GM10847 (cell line): ENCODE measurements around the gene LEFTY1.

Experiments used
- POLR2A ChIP-seq: IDR thresholded peaks from 2 replicates; pipeline ENCODE4 v1.6.1; 2011; ENCODE audit not compliant: insufficient read length; ENCODE audit errors: extremely low read depth

LEFTY1 gene

DNA sequence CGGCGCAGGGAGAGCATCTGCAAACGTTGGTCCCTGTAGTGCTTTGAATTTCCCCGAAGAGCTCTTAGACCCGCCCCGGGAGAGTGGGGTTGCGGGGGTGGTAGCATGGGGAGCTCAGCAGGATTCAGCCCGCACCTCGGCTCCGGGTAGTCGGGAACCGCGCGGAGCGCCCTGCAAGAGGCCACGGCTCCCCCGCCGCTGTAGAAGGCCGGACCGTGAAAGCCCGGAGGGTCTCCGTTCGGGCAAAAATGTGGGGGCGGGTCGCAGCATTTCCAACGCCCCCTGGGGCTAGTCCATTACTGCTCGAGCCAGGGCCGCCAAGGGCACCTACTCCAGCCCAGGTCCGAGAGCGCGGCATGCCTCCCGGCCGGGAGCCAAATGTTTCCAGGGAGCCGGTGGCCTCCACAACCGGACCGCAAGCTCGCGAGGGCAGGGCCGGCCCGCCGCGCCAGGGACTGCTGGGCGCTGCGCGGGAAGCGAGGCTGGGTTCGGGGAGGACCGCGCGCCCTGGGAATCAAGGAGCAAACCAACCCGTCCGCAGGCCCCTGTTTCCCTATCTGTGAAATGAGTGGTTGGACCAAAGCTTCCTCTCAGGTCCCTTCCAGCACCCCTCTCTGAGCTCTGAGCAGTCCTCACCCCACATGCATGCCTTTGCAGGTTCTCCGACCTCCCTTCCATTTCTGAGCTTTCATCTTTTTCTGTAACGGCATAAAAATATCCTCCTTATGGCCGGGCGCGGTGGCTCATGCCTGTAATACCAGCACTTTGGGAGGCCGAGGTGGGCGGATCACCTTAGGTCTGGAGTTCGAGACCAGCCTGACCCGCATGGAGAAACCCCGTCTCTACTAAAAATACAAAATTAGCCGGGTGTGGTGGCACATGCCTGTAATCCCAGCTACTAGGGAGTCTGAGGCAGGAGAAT, 6.0 kb downstream of the LEFTY1 start:
- no peak for TF ChIP-seq POLR2A

DNA sequence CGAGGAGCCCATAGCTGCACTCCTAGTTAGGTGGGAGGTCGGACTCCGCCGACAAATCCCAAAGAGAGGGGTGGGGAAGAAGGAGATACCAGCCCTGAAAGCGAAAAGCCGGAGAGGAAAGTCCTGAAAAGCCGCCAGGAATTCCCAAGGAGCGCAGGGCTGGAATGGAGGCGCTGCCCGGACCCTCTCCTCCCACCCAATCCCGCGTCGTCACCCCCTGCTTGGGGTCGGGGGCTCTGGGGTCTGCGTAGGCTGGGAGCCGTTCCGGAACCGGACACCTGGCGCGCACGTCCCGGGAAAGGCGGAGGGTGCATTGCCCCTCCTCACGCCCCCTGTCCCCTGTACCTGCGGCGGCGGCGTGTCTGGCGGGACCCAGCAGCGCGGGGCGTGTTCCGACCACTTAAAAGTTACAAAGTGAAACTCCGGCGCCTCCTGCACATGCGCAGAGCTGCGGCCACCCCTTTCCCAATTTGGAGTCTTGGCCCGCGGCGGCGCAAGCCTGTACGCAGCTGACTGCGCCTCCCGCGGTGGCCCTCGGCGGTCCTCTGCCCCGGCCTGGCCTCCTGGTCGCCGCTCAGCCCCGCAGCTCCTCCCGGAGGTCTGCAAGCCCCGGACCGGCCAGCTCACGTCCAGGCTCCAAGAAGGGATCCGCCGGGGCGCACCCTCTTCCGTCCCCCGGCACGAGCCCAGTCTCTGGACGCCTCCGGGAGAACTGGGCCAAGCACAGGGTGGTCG, 6.8 kb downstream of the LEFTY1 start, which contains the start of gene TMEM63A:
Gene TMEM63A (minus strand): TSS at position 422 of the 735 bp plus-strand sequence. CDS start 4,800 bp downstream, outside the sequence.
- TF ChIP-seq POLR2A, result peak; percentile 79

GRCh38 chr1:225881081-225881958, 7.6 kb downstream of the LEFTY1 start:
- no peak for TF ChIP-seq POLR2A

- no peak for TF ChIP-seq POLR2A
Measured at GRCh38 chr1:225880636-225881035, 8.3 kb downstream of the LEFTY1 start.

DNA sequence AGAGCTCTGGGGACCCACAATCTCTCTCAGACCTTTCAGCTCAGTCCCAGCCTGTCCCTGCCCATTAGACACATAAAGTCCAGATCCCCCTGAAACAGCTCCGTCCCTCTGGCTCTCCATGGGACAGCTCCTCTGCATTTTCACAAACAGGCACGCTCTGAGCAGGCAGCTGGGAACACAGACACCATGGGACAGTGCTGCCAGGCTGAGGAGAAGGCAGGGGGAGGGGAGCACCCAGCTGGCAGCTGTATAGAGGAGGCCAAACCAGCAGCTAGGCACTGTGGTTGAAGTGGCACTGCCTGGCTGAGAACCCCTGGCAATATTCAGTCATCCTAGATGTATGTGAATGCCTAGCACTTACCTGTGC, 8.7 kb downstream of the LEFTY1 start:
- TF ChIP-seq POLR2A, result no peak

GRCh38 chr1:225879521-225880221, 9.3 kb downstream of the LEFTY1 start:
- TF ChIP-seq POLR2A, result no peak

DNA sequence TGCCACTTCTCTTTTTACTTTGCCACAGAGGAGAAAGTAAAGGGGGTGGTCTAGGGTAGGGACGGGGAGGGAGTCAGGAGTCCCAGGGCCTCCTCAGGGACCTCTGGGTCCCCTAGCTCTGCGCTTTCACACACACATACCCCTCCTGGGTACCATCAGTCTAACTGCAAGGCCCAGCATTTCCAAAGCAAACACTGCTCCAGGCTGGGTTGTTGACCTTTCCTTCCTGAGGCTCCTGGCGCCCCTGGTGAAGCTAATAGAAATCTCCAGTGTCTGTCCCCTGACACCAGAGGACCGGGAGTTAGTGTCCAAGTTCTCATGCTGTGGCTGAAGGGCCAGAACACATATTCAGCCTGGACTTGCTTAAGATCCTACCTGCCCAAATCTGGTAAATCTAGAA, 10.7 kb downstream of the LEFTY1 start:
- TF ChIP-seq POLR2A, result no peak

DNA sequence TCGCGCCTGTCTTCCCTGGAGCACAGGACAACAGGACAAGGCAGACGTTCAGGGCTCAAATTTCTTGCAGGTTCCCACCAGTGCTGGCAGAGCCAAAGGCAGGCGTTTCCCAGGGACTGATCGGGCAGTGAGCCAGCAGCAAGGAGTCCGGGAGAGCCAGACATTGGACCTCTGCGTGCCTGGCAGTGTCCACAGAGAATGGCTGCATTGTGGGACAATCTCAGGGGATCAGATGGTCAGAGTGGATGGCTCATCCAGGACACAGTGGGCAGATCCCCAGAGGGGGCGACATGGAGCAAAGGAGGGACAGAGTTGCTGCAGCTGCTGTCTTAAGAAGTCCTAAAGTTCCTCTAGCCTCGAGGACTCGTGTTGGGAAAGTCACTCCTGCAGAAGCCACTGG, 11.4 kb downstream of the LEFTY1 start:
- no peak for TF ChIP-seq POLR2A

GRCh38 chr1:225876900-225877510, 11.9 kb downstream of the LEFTY1 start:
- TF ChIP-seq POLR2A, result no peak

DNA sequence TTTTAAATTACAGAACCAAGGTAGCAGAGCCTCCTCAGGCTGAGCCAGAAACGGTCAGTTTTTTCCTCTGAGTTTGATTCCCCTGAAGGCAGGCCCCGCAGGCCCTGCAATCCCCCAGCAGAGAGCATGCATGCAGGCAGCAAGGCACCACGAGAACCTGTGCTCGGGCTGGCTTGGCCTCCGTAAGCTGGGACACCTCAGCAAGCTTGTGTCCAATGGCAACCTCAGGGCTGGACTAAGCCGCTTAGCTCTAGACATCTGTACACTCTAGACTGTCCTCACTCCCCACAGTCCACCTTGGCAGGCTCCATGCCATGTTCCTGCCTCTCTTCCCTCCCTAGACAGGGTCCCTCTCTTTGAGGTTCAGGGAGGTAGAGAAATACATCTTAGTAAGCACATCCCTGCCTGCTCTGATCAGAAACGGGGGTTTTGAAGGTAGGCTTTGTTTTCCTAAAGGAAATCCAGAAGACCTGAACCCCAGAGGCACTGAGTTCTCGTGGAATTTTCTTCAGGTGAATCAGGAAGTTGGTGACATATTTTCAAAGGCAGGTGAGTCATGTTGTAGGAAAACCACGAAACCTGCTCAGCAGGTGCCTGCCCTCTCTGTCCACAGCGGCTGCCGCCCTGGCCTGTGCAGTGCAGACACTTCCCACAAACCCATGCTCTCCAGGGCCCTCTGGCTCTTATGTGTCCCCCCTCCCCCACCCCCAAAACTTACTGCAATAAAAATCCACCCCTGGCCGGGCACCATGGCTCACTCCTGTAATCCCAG, 13.7 kb downstream of the LEFTY1 start:
- TF ChIP-seq POLR2A, result no peak

GRCh38 chr1:225874431-225874830, 14.5 kb downstream of the LEFTY1 start:
- TF ChIP-seq POLR2A, result no peak

- TF ChIP-seq POLR2A, result no peak
Measured at GRCh38 chr1:225873281-225873850, 15.6 kb downstream of the LEFTY1 start.

DNA sequence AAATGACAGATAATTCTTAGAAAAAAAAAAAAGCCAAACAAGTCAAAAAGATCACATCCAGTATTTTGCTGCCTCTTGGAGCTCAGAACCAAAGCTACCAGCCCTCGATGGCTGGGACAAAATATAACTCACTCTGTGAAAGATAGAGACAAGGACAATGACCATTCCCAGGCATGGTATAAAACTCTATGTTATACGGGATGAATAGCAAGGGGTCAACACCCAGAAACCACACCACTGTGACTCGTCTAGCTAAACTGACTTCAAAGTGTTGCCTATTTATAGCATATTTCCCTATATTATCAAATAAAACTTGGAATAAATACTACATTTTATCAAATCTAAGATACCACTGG, 16.9 kb downstream of the LEFTY1 start:
- no peak for TF ChIP-seq POLR2A
